ENCODE data around the gene PITX1. TPM values are rescaled to one million over a fixed set of nuclear protein-coding genes. Genes with fewer than 3 reads are reported as not detected.

PITX1 gene
- total and polyA plus RNA-seq, 2 donors (not counting 1 experiment from before 2014, with no cell fraction given) = 0.13 TPM; not detected in 1

DNA sequence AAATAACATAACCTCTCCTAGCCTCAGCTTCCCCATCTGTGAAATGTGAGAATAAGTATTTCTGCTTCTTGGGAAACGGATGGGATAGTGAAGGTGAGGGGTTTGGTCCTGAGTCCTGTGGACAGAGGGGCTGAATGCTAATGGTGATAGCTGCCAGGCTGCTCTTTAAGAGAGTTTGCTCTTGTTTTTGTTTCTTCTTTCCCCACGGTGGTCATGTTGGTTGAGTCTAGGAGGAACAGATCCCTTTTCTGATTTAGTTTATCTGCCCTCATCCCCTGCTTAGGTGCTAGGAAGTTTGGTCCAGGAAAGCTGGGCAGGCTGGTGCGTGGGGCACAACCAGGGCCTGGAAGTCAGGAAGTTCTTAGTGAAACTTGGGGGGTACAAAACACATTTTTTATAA, 7.7 kb upstream of the PITX1 start:
- H3K36me3 ChIP-seq (replicated peaks in 1 of 2; ENCODE audit: control extremely low read depth in 1 of 2, control insufficient read depth in 1 of 2, extremely low read depth in 1 of 2, insufficient read depth in 2 of 2, low read length in 1 of 2) = no peaks in the 10 kb centered on the region
- no peak overlapping the region for H2AFZ ChIP-seq (ENCODE audit: insufficient read depth, low read depth, low read length, poor library complexity, severe bottlenecking)
- no peak for ATAC-seq (ENCODE audit: low read depth)
- ChIA-PET POLR2A (no interaction called here), CTCF (interaction anchor here (0.5 to 0.7 kb wide), 2 partner anchors 30 to 50 kb away, joined by 4 read pairs; no protein-coding TSS in a partner anchor)
- H3K9ac ChIP-seq (ENCODE audit: low read length) = no peak overlapping the region
- peaks cover 0 to 42% (median 0%) of the 10 kb centered on the region in 3 donors for H3K9me3 ChIP-seq (ENCODE audit: control extremely low read depth in 1 of 3, control insufficient read depth in 2 of 3, insufficient read depth in 1 of 3, low read length in 2 of 3)
- no peak overlapping the region for H3K4me3 ChIP-seq (ENCODE audit: control extremely low read depth in 1 of 5, extremely low read depth in 1 of 5, insufficient read depth in 1 of 5, low read depth in 2 of 5, low read length in 4 of 5)
- peaks cover 23% of the 10 kb centered on the region for H4K20me1 ChIP-seq (ENCODE audit: control insufficient read depth, insufficient read depth, low read length, poor library complexity, severe bottlenecking)
- no CpG with 5 or more reads among the region's 3 CpGs for WGBS (ENCODE audit: insufficient coverage)
- Mint-ChIP-seq H3K4me1 (peaks cover 27% of the 10 kb centered on the region), H3K27ac (no peak overlapping the region), H3K9me3 (ENCODE audit: insufficient read depth) (no peaks in the 10 kb centered on the region), H3K4me3 (peak overlapping the region; percentile 54), H3K27me3 (peaks cover 54% of the 10 kb centered on the region)
- H3K4me1 ChIP-seq (ENCODE audit: control insufficient read depth in 2 of 2, insufficient read depth in 2 of 2, low read length in 2 of 2) = peaks cover 32 to 49% of the 10 kb centered on the region in 2 donors
- no peak overlapping the region for H3K27ac ChIP-seq (ENCODE audit: low read length in 2 of 2)
- peaks cover 0 to 91% (median 61%) of the 10 kb centered on the region in 4 experiments for H3K27me3 ChIP-seq (replicated peaks in 1 of 4; ENCODE audit: control extremely low read depth in 1 of 4, control insufficient read depth in 3 of 4, insufficient read depth in 4 of 4, low read length in 3 of 4)
- no peak overlapping the region for H3K4me2 ChIP-seq (replicated peaks; ENCODE audit: low read depth, low read length, poor library complexity, severe bottlenecking)
- intact Hi-C loops (cut with micrococcal nuclease) = loop anchor here (10.0 kb wide), 1 partner anchor 307 kb away; the partner anchor contains the start of gene CAMLG
- no peak for DNase-seq
- H3K79me2 ChIP-seq (ENCODE audit: control insufficient read depth, insufficient read depth, low read length) = no peaks in the 10 kb centered on the region
- TF ChIP-seq EZH2 (IDR thresholded peaks at IDR 0.05; ENCODE audit: borderline replicate concordance, insufficient read depth, low read depth, low read length, poor library complexity, severe bottlenecking) = no peak
- TF ChIP-seq, protein P1, sequence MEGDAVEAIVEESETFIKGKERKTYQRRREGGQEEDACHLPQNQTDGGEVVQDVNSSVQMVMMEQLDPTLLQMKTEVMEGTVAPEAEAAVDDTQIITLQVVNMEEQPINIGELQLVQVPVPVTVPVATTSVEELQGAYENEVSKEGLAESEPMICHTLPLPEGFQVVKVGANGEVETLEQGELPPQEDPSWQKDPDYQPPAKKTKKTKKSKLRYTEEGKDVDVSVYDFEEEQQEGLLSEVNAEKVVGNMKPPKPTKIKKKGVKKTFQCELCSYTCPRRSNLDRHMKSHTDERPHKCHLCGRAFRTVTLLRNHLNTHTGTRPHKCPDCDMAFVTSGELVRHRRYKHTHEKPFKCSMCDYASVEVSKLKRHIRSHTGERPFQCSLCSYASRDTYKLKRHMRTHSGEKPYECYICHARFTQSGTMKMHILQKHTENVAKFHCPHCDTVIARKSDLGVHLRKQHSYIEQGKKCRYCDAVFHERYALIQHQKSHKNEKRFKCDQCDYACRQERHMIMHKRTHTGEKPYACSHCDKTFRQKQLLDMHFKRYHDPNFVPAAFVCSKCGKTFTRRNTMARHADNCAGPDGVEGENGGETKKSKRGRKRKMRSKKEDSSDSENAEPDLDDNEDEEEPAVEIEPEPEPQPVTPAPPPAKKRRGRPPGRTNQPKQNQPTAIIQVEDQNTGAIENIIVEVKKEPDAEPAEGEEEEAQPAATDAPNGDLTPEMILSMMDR (IDR thresholded peaks at IDR 0.05) = no peak

DNA sequence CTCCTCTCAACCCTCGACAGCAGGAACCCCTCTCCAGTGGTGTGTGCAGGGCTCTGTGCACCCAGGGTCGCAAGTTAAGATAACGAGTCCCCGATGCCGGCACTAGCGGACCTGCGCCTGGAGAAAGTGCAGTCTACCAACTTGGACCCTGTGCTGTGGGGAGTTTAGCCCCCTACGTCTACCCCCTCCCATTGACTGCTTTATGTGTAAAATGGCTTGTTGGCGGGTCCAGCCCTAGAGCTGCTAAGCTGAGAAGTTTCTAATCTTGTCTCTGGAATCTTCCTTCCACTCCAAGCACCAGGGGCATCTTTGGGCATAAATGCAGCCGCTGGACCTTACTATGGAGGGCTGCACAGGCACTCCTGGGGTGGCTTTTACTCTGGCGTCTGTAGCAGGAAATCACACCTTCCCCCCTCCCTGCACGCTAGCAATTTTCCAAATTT, 7.1 kb upstream of the PITX1 start:
- ChIA-PET CTCF (no interaction called here), POLR2A (no interaction called here)
- Histone ChIP-seq H4K20me1 (ENCODE audit: control insufficient read depth, insufficient read depth, low read length, poor library complexity, severe bottlenecking) (peaks cover 23% of the 10 kb centered on the region), H3K27me3 (replicated peaks in 1 of 4; ENCODE audit: control extremely low read depth in 1 of 4, control insufficient read depth in 3 of 4, insufficient read depth in 4 of 4, low read length in 3 of 4) (peaks cover 0 to 92% (median 65%) of the 10 kb centered on the region in 4 experiments), H3K4me1 (ENCODE audit: control insufficient read depth in 2 of 2, insufficient read depth in 2 of 2, low read length in 2 of 2) (peaks cover 32 to 52% of the 10 kb centered on the region in 2 donors), H3K9me3 (ENCODE audit: control extremely low read depth in 1 of 3, control insufficient read depth in 2 of 3, insufficient read depth in 1 of 3, low read length in 2 of 3) (peaks cover 0 to 47% (median 0%) of the 10 kb centered on the region in 3 donors), H3K27ac (ENCODE audit: low read length in 2 of 2) (no peak overlapping the region), H3K36me3 (replicated peaks in 1 of 2; ENCODE audit: control extremely low read depth in 1 of 2, control insufficient read depth in 1 of 2, extremely low read depth in 1 of 2, insufficient read depth in 2 of 2, low read length in 1 of 2) (no peaks in the 10 kb centered on the region), H2AFZ (ENCODE audit: insufficient read depth, low read depth, low read length, poor library complexity, severe bottlenecking) (peak overlapping the region; percentile 17), H3K9ac (ENCODE audit: low read length) (no peak overlapping the region), H3K4me2 (replicated peaks; ENCODE audit: low read depth, low read length, poor library complexity, severe bottlenecking) (peak overlapping the region; percentile 69), H3K79me2 (ENCODE audit: control insufficient read depth, insufficient read depth, low read length) (no peaks in the 10 kb centered on the region), H3K4me3 (ENCODE audit: control extremely low read depth in 1 of 5, extremely low read depth in 1 of 5, insufficient read depth in 1 of 5, low read depth in 2 of 5, low read length in 4 of 5) (no peak overlapping the region)
- peaks cover 60% of the 10 kb centered on the region for H3K27me3 Mint-ChIP-seq
- H3K4me3 Mint-ChIP-seq = peak overlapping the region; percentile 54
- H3K27ac Mint-ChIP-seq = no peak overlapping the region
- DNase-seq (no peak), ATAC-seq (ENCODE audit: low read depth) (no peak)
- WGBS (ENCODE audit: insufficient coverage) = 41% methylated on average over 4 of the region's 12 CpGs
- intact Hi-C loops (cut with micrococcal nuclease) = loop anchor here (10.0 kb wide), 1 partner anchor 306 kb away; the partner anchor contains the start of gene CAMLG
- H3K9me3 Mint-ChIP-seq (ENCODE audit: insufficient read depth) = no peaks in the 10 kb centered on the region
- peaks cover 28% of the 10 kb centered on the region for H3K4me1 Mint-ChIP-seq
- no peak for TF ChIP-seq EZH2 (IDR thresholded peaks at IDR 0.05; ENCODE audit: borderline replicate concordance, insufficient read depth, low read depth, low read length, poor library complexity, severe bottlenecking)
- TF ChIP-seq, protein P1 (IDR thresholded peaks at IDR 0.05) = no peak
